A549 (cell line): ENCODE measurements around the gene SLC1A3.

Experiments used
- EP300 ChIP-seq, 2 experiments: fragments of >200 bp; sonication (Bioruptor Twin); formaldehyde crosslinking; IDR thresholded peaks; 2 replicates in 1 of 2; 3 replicates in 1 of 2; pipeline ENCODE4 v1.6.1; 2016 to 2017
- FOSB ChIP-seq: fragments of 250-450 bp; sonication (Bioruptor Pico); IDR thresholded peaks from 2 replicates; pipeline ENCODE4 v1.5.0; 2020; ENCODE audit warnings: mild to moderate bottlenecking, moderate library complexity
- ZC3H11A ChIP-seq: fragments of 450-650 bp; IDR thresholded peaks from 2 replicates; pipeline ENCODE4 v1.6.1; 2014; ENCODE audit warnings: antibody characterized with exemption, mild to moderate bottlenecking

- TF ChIP-seq EP300 (IDR thresholded peaks at IDR 0.05) (no peak), ZC3H11A (no peak), FOSB (CRISPR knock-in tag) (no peak)
These were observed 6.2 kb upstream of the SLC1A3 start for GRCh38 chr5:36599986-36600779.
